A549 (cell line): Measurements from ENCODE around the gene TACC2. TPM values are rescaled to one million over a fixed set of nuclear protein-coding genes. Genes with fewer than 3 reads are reported as not detected.
A peak's percentile ranks its signal among the peaks of the same experiment; 100 is the strongest.

Experiments used
- ATAC-seq, 2 experiments: fragments of 200-7000 bp in 1 of 2; fragments of >200 bp in 1 of 2; cut with Nextera tagmentation in 1 of 2; cut with Tn5 transposase in 1 of 2; 3 replicates each; pipeline versions ENCODE4 v1.8.0 to v1.9.1; 2018 to 2020; ENCODE audit warnings: mild to moderate bottlenecking in 1 of 2, moderate library complexity in 1 of 2
- CTCF ChIA-PET: fragments of 300-600 bp; sonication (Branson Sonifier 250); formaldehyde crosslinking; extraction: SDS; loops from one replicate; lab custom pipeline; 2021; ENCODE audit warnings: antibody characterized with exemption, inconsistent platforms; lab: Yijun Ruan, JAX
- POLR2A ChIA-PET: fragments of 350-600 bp; formaldehyde crosslinking; extraction: SDS; loops from one replicate; lab custom pipeline; 2021; ENCODE audit warnings: antibody characterized with exemption, inconsistent platforms; lab: Yijun Ruan, JAX
- DNase-seq, 2 experiments: peaks; one replicate each; pipeline versions ENCODE4 v3.0.0 to v3.0.0-alpha.2; 2011 to 2016; ENCODE audit warnings: low read depth in 1 of 2, low spot score in 1 of 2
- FAIRE-seq: peaks from 2 replicates; lab custom pipeline; 2011; peaks lifted over from hg19 to GRCh38; lab: Jason Lieb, UNC
- H3K27ac ChIP-seq, 2 experiments: fragments of >200 bp; sonication (Bioruptor Twin); formaldehyde crosslinking; 3 replicates each; pipeline ENCODE4 v1.5.1; 2016 to 2017
- H3K4me1 ChIP-seq: fragments of >200 bp; sonication (Bioruptor Twin); formaldehyde crosslinking; 3 replicates; pipeline ENCODE4 v1.6.1; 2016
- H3K4me2 ChIP-seq: fragments of >200 bp; sonication (Bioruptor Twin); formaldehyde crosslinking; 3 replicates; pipeline ENCODE4 v1.6.1; 2016
- H3K4me3 ChIP-seq: fragments of >200 bp; sonication (Bioruptor Twin); formaldehyde crosslinking; 3 replicates; pipeline ENCODE4 v1.5.1; 2016
- H3K9me3 ChIP-seq: fragments of >200 bp; sonication (Bioruptor Twin); formaldehyde crosslinking; 3 replicates; pipeline ENCODE4 v1.6.1; 2016
- BHLHE40 ChIP-seq: IDR thresholded peaks from 2 replicates; pipeline ENCODE4 v1.6.1; 2012; ENCODE audit warnings: low read depth, low read length, inconsistent platforms
- CBX8 ChIP-seq: fragments of 200-600 bp; sonication (generic); IDR thresholded peaks from 2 replicates; pipeline ENCODE4 v1.6.1; 2016
- CEBPB ChIP-seq, 2 experiments: fragments of >200 bp in 1 of 2; sonication (Bioruptor Twin) in 1 of 2; formaldehyde crosslinking in 1 of 2; IDR thresholded peaks; 2 replicates each; pipeline ENCODE4 v1.6.1; 2012 to 2016
- CHD4 ChIP-seq: fragments of 200-600 bp; sonication (generic); IDR thresholded peaks from 2 replicates; pipeline ENCODE4 v1.6.1; 2016; ENCODE audit warnings: antibody characterized with exemption, mild to moderate bottlenecking, borderline replicate concordance
- CTCF ChIP-seq: fragments of >200 bp; sonication (Bioruptor Twin); formaldehyde crosslinking; IDR thresholded peaks from 3 replicates; pipeline ENCODE4 v1.5.1; 2016
- EHMT2 ChIP-seq: fragments of 200-600 bp; sonication (generic); IDR thresholded peaks from 2 replicates; pipeline ENCODE4 v1.6.1; 2016; ENCODE audit warnings: antibody characterized with exemption, low read depth, mild to moderate bottlenecking, moderate library complexity
- EP300 ChIP-seq, 2 experiments: fragments of >200 bp; sonication (Bioruptor Twin); formaldehyde crosslinking; IDR thresholded peaks; 2 replicates in 1 of 2; 3 replicates in 1 of 2; pipeline ENCODE4 v1.6.1; 2016 to 2017
- HDAC2 ChIP-seq: fragments of 200-600 bp; sonication (generic); IDR thresholded peaks from 2 replicates; pipeline ENCODE4 v1.6.1; 2016
- HEYL ChIP-seq: fragments of 250-450 bp; sonication (Bioruptor Pico); IDR thresholded peaks from 2 replicates; pipeline ENCODE4 v1.8.0; 2021; ENCODE audit warnings: mild to moderate bottlenecking, moderate library complexity
- HMGXB4 ChIP-seq: fragments of 250-450 bp; sonication (Bioruptor Pico); IDR thresholded peaks from 2 replicates; pipeline ENCODE4 v1.5.0; 2021; ENCODE audit warnings: mild to moderate bottlenecking, moderate library complexity, borderline replicate concordance
- HOXB13 ChIP-seq: fragments of 250-450 bp; sonication (Bioruptor Pico); IDR thresholded peaks from 2 replicates; pipeline ENCODE4 v1.5.0; 2020; ENCODE audit warnings: low read depth, mild to moderate bottlenecking, moderate library complexity
- HOXB5 ChIP-seq: fragments of 250-450 bp; sonication (Bioruptor Pico); IDR thresholded peaks from 2 replicates; pipeline ENCODE4 v1.5.0; 2020; ENCODE audit warnings: mild to moderate bottlenecking, moderate library complexity
- NPAS2 ChIP-seq: fragments of 250-450 bp; sonication (Bioruptor Pico); IDR thresholded peaks from 2 replicates; pipeline ENCODE4 v1.8.0; 2022; ENCODE audit warnings: mild to moderate bottlenecking, moderate library complexity, borderline replicate concordance
- NR3C1 ChIP-seq: fragments of >200 bp; sonication (Bioruptor Twin); formaldehyde crosslinking; IDR thresholded peaks from 3 replicates; pipeline ENCODE4 v1.6.1; 2017
- POLR2AphosphoS2 ChIP-seq: conservative IDR thresholded peaks from 2 replicates; pipeline ENCODE4 v1.6.1; 2012; ENCODE audit warnings: low read length, improper control_type of control experiment, inconsistent platforms
- RARB ChIP-seq: fragments of 250-450 bp; sonication (Bioruptor Pico); IDR thresholded peaks from 2 replicates; pipeline ENCODE4 v1.8.0; 2021; ENCODE audit warnings: mild to moderate bottlenecking, moderate library complexity
- RFX5 ChIP-seq: fragments of 450-650 bp; IDR thresholded peaks from 2 replicates; pipeline ENCODE4 v1.7.1; 2014; ENCODE audit warnings: antibody characterized with exemption, mild to moderate bottlenecking, moderate library complexity
- RNF2 ChIP-seq: fragments of 200-600 bp; sonication (generic); IDR thresholded peaks from 2 replicates; pipeline ENCODE4 v1.6.1; 2016; ENCODE audit warnings: low read depth, mild to moderate bottlenecking, antibody characterized with exemption, moderate library complexity, borderline replicate concordance
- TFCP2L1 ChIP-seq: fragments of 250-450 bp; sonication (Bioruptor Pico); IDR thresholded peaks from 2 replicates; pipeline ENCODE4 v1.5.0; 2021; ENCODE audit warnings: mild to moderate bottlenecking
- USF2 ChIP-seq: fragments of 450-650 bp; IDR thresholded peaks from 2 replicates; pipeline ENCODE4 v1.6.1; 2014; ENCODE audit warnings: antibody characterized with exemption
- ZC3H11A ChIP-seq: fragments of 450-650 bp; IDR thresholded peaks from 2 replicates; pipeline ENCODE4 v1.6.1; 2014; ENCODE audit warnings: antibody characterized with exemption, mild to moderate bottlenecking
- WGBS: methylation state at CpG from one replicate; pipeline ENCODE4 v1.1.6; 2017; ENCODE audit errors: missing lambda C conversion rate; 5-methylcytosine and 5-hydroxymethylcytosine counted together
- polyA plus RNA-seq, 4 experiments: library from polyadenylated mRNA; depleted of rRNA in 3 of 4; stranded (reverse); fragments of >200 nt; fragmentation: RNase III in 1 of 4; extraction: RNeasy Plus Mini Kit Qiagen cat#74134 plus additional on column Dnase treatment in 1 of 4; gene quantifications; 2 replicates in 3 of 4; 3 replicates in 1 of 4; pipeline ENCODE4 v1.2.3, GENCODE V29; 2011 to 2017

TACC2 gene
- polyA plus RNA-seq, 2 of the 4 experiments (the other 2 are of a cell fraction): 83.3 to 128 TPM

GRCh38 chr10:122282909-122283308 lies 293.9 kb downstream of the TACC2 start:
- CTCF ChIA-PET: interaction anchor here (1.1 to 2.2 kb wide), 4 partner anchors 12 to 422 kb away, joined by 3 to 7 read pairs (median 4); no protein-coding TSS in a partner anchor
- Histone ChIP-seq H3K4me3 (no peak overlapping the region), H3K4me2 (no peak overlapping the region), H3K9me3 (no peaks in the 10 kb centered on the region), H3K27ac (no peak overlapping the region), H3K4me1 (peaks cover 6% of the 10 kb centered on the region; the same call in 1 of the 3 replicates)
- WGBS: 81% methylated on average over 7 of the region's 7 CpGs
- TF ChIP-seq HEYL (CRISPR knock-in tag): no peak
- no peak for TF ChIP-seq HMGXB4 (CRISPR knock-in tag)
- no peak for TF ChIP-seq EHMT2
- TF ChIP-seq CHD4: no peak
- TF ChIP-seq TFCP2L1: no peak
- TF ChIP-seq HOXB13 (CRISPR knock-in tag): no peak
- no peak for TF ChIP-seq POLR2AphosphoS2
- TF ChIP-seq HOXB5 (CRISPR knock-in tag): no peak
- no peak for TF ChIP-seq ZC3H11A
- TF ChIP-seq RARB (CRISPR knock-in tag): no peak
- no peak for TF ChIP-seq RNF2
- DNase-seq: no peak
- no peak for ATAC-seq
- POLR2A ChIA-PET: no interaction called here
- FAIRE-seq: no peak

GRCh38 chr10:122285506-122286444 lies 296.8 kb downstream of the TACC2 start:
- ChIA-PET CTCF (interaction anchor here (0.6 to 4.7 kb wide), 6 partner anchors 12 to 280 kb away, joined by 3 to 34 read pairs (median 4); partner anchors contain the start of gene BTBD16), POLR2A (no interaction called here)
- no peak overlapping the region for H3K27ac ChIP-seq
- H3K4me3 ChIP-seq: no peak overlapping the region
- 77% methylated on average over 16 of the region's 17 CpGs for WGBS
- no peak overlapping the region for H3K4me2 ChIP-seq
- no peak for DNase-seq
- H3K9me3 ChIP-seq: no peaks in the 10 kb centered on the region
- no peak for FAIRE-seq
- H3K4me1 ChIP-seq: peaks cover 6% of the 10 kb centered on the region; the same call in 1 of the 3 replicates
- TF ChIP-seq RFX5: no peak
- 0 out of 2 replicates have a peak, but pooled peaks have one; percentile 35 for TF ChIP-seq POLR2AphosphoS2
- ATAC-seq: no peak

GRCh38 chr10:122286867-122287266 lies 297.9 kb downstream of the TACC2 start:
- Histone ChIP-seq H3K4me2 (no peak overlapping the region), H3K4me3 (no peak overlapping the region), H3K27ac (no peak overlapping the region), H3K9me3 (no peaks in the 10 kb centered on the region), H3K4me1 (peaks cover 6% of the 10 kb centered on the region; the same call in 1 of the 3 replicates)
- DNase-seq (no peak), FAIRE-seq (no peak), ATAC-seq (peak; percentile 61 to 66)
- POLR2A ChIA-PET: no interaction called here
- CTCF ChIA-PET: interaction anchor here (0.7 to 4.7 kb wide), 4 partner anchors 11 to 148 kb away, joined by 3 to 34 read pairs (median 6); no protein-coding TSS in a partner anchor
- WGBS: 62% methylated on average over 3 of the region's 7 CpGs
- TF ChIP-seq RFX5 (no peak), NR3C1 (no peak), CHD4 (no peak), CBX8 (no peak)

- FAIRE-seq (no peak), DNase-seq (no peak), ATAC-seq (no peak)
- Histone ChIP-seq H3K4me1 (peaks cover 6% of the 10 kb centered on the region; the same call in 1 of the 3 replicates), H3K4me3 (no peak overlapping the region), H3K9me3 (no peaks in the 10 kb centered on the region), H3K27ac (no peak overlapping the region), H3K4me2 (no peak overlapping the region)
- POLR2A ChIA-PET: no interaction called here
- CTCF ChIA-PET: interaction anchor here (0.7 to 4.7 kb wide), 2 partner anchors 10 to 22 kb away, joined by 3 to 34 read pairs; no protein-coding TSS in a partner anchor
- WGBS: 84% methylated on average over 5 of the region's 5 CpGs
- TF ChIP-seq CEBPB (IDR thresholded peaks at IDR 0.05): no peak
- no peak for TF ChIP-seq HDAC2
- TF ChIP-seq USF2: no peak
- no peak for TF ChIP-seq CTCF
- TF ChIP-seq EHMT2: no peak
- TF ChIP-seq EP300 (IDR thresholded peaks at IDR 0.05): no peak
- no peak for TF ChIP-seq HMGXB4 (CRISPR knock-in tag)
- TF ChIP-seq BHLHE40: no peak
- no peak for TF ChIP-seq RNF2
- no peak for TF ChIP-seq NPAS2 (CRISPR knock-in tag)
Measured at GRCh38 chr10:122287570-122287969, 298.6 kb downstream of the TACC2 start.
